Measurements from ENCODE around the gene PDS5B. TPM values are rescaled to one million over a fixed set of nuclear protein-coding genes. Genes with fewer than 3 reads are reported as not detected.

PDS5B gene
- total and polyA plus RNA-seq, 2 experiments from 2014 or later: 43.9 to 46.5 TPM

GRCh38 chr13:32595306-32595705, 9.1 kb downstream of the PDS5B start (continued):
- TF ChIP-seq ZNF462 (CRISPR knock-in tag; IDR thresholded peaks at IDR 0.05) (no peak), ZNF331 (CRISPR knock-in tag; IDR thresholded peaks at IDR 0.05; ENCODE audit: low read depth) (no peak), JUNB (IDR thresholded peaks at IDR 0.05; ENCODE audit: unreplicated experiment) (no peak), ZNF114 (CRISPR knock-in tag; IDR thresholded peaks at IDR 0.05) (no peak)

- Histone ChIP-seq H3K36me3 (ENCODE audit: insufficient read depth) (no peaks in the 10 kb centered on the region), H3F3A (replicated peaks; ENCODE audit: low read depth) (no peaks in the 10 kb centered on the region), H4K20me1 (replicated peaks; ENCODE audit: insufficient read depth) (peaks cover 31% of the 10 kb centered on the region), H3K4me3 (no peak overlapping the region), H3K27ac (ENCODE audit: low read depth) (no peak overlapping the region), H3K4me2 (no peak overlapping the region), H2AFZ (no peak overlapping the region), H3K9me2 (ENCODE audit: insufficient read depth) (no peaks in the 10 kb centered on the region), H3K27me3 (ENCODE audit: insufficient read depth) (no peaks in the 10 kb centered on the region), H3K4me1 (ENCODE audit: insufficient read depth) (0 out of 2 replicates have a peak, but pooled peaks cover 6% of the 10 kb centered on the region), H3K79me2 (replicated peaks; ENCODE audit: insufficient read depth) (peaks cover 100% of the 10 kb centered on the region)
- H3K4me3 Mint-ChIP-seq: no peak overlapping the region
- H3K27me3 Mint-ChIP-seq (ENCODE audit: insufficient read depth, low read depth, poor library complexity): no peaks in the 10 kb centered on the region
- H3K4me1 Mint-ChIP-seq: no peaks in the 10 kb centered on the region
- H3K36me3 Mint-ChIP-seq (ENCODE audit: low read depth): peaks cover 34% of the 10 kb centered on the region
- no peak overlapping the region for H3K27ac Mint-ChIP-seq
- DNase-seq (ENCODE audit: low spot score): no peak
- no peak for ATAC-seq
- H3K9me3 Mint-ChIP-seq: peaks cover 29% of the 10 kb centered on the region
- TF ChIP-seq POLR2AphosphoS5 (IDR thresholded peaks at IDR 0.05; ENCODE audit: low read depth) (no peak), CREB1 (CRISPR knock-in tag; IDR thresholded peaks at IDR 0.05; ENCODE audit: low read depth) (no peak), ZNF114 (CRISPR knock-in tag; IDR thresholded peaks at IDR 0.05) (no peak), ZNF462 (CRISPR knock-in tag; IDR thresholded peaks at IDR 0.05) (no peak), JUNB (IDR thresholded peaks at IDR 0.05; ENCODE audit: unreplicated experiment) (no peak), CTCF (conservative IDR thresholded peaks at IDR 0.05; ENCODE audit: low read depth in 2 of 2) (no peak)
Observed at GRCh38 chr13:32600890-32601289, 14.6 kb downstream of the PDS5B start.

Data from GM23338 (cell line).